BLaER1 (cell line): ENCODE measurements around the gene TAF11L12.
"Not testable (repeated sequence)": the region's sequence is repeated elsewhere in the genome, so short reads cannot be mapped to it uniquely, and the experiment has no call there.

Experiments
- H3K27ac ChIP-seq: shearing (Covaris generic); formaldehyde crosslinking; 2 replicates; pipeline ENCODE4 v1.8.1; 2022
- H3K27me3 ChIP-seq: shearing (Covaris generic); formaldehyde crosslinking; 2 replicates; pipeline ENCODE4 v1.8.1; 2022
- H3K36me3 ChIP-seq: shearing (Covaris generic); formaldehyde crosslinking; 2 replicates; pipeline ENCODE4 v1.8.1; 2022
- H3K4me1 ChIP-seq: shearing (Covaris generic); formaldehyde crosslinking; 2 replicates; pipeline ENCODE4 v1.8.1; 2022
- H3K4me2 ChIP-seq: shearing (Covaris generic); formaldehyde crosslinking; 2 replicates; pipeline ENCODE4 v1.8.1; 2022
- H3K4me3 ChIP-seq: shearing (Covaris generic); formaldehyde crosslinking; 2 replicates; pipeline ENCODE4 v1.8.1; 2022
- H3K9ac ChIP-seq: shearing (Covaris generic); formaldehyde crosslinking; 2 replicates; pipeline ENCODE4 v1.8.1; 2022
- H3K9me3 ChIP-seq: shearing (Covaris generic); formaldehyde crosslinking; 2 replicates; pipeline ENCODE4 v1.8.1; 2022
- H4K20me1 ChIP-seq: shearing (Covaris generic); formaldehyde crosslinking; 2 replicates; pipeline ENCODE4 v1.8.1; 2022
- Cebpa-rat ChIP-seq: shearing (Covaris generic); IDR thresholded peaks from 2 replicates; pipeline ENCODE4 v1.8.1; 2022

Gene TAF11L12

DNA sequence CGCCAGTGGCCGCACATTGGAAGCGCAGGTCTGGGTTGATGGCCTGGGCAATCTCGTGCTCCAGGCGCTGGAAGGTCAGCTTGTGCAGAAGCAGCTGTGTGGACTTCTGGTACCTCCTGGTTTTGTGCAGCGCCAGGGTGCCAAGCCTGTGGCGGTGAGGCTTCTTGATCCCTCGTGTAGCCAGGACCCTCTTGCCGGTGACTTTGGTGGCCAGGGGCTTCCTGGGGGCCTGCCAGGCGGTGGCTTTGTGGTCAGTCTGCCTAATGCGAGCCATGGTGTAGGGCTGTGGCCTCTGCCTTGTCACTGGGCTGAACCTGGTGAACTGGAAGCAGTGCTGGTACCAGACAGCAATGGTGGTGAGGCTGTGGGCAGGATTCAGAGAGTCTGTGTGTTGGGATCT is 15.5 kb downstream of the TAF11L12 start:
- Histone ChIP-seq H4K20me1 (no peaks in the 10 kb centered on the region), H3K4me3 (no peak overlapping the region), H3K27me3 (no peaks in the 10 kb centered on the region), H3K4me2 (no peak overlapping the region), H3K36me3 (no peaks in the 10 kb centered on the region), H3K4me1 (peaks cover 2% of the 10 kb centered on the region), H3K9ac (no peak overlapping the region), H3K27ac (no peak overlapping the region), H3K9me3 (no peaks in the 10 kb centered on the region; the same call in 1 of the 2 replicates)
- no peak for TF ChIP-seq Cebpa-rat

DNA sequence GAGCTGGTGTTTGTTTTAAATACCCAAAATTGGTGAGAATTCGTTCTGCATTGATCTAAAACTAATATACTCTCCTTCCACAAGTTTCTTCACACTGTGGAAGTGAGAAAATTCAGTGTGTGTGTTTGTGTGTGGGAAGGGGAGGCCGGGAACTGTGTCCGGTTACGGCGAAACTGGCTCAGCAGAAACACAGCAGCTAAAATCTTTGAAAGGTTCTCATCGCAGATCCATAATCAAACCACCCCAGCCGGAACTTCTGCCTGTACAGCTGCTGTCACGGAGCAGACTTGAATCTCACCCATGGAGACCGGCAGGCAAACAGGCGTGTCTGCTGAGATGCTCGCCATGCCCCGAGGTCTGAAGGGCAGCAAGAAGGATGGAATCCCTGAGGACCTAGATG is 21.6 kb downstream of the TAF11L12 start, which contains the start of gene TAF11L13:
TSS of gene TAF11L13 (plus strand) at position 301 of the 400 bp plus-strand sequence.
- H3K9ac ChIP-seq, H3K9me3 ChIP-seq, H3K4me1 ChIP-seq: not testable (repeated sequence)

DNA sequence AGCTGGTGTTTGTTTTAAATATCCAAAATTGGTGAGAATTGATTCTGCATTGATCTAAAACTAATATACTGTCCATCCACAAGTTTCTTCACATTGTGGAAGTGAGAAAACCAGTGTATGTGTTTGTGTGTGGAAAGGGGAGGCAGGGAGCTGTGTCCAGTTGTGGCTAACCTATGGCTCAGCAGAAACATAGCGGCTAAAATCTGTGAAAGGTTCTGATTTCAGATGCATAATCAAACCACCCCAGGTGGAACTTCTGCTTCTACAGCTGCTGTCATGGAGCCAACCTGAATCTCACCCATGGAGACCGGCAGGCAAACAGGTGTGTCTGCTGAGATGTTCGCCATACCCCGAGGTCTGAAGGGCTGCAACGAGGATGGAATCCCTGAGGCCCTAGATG is 24.0 kb downstream of the TAF11L12 start, which contains the start of gene TAF11L14:
TSS of gene TAF11L14 (plus strand) at position 301 of the 400 bp plus-strand sequence.
- H3K27ac ChIP-seq: no peak within 1 kb of the TSS
- TF ChIP-seq Cebpa-rat: no peak
- H3K9ac ChIP-seq: no peak within 1 kb of the TSS
- H3K4me1 ChIP-seq: no peaks in the 10 kb centered on the region
- no peaks in the 10 kb centered on the region for H3K9me3 ChIP-seq
- H3K36me3 ChIP-seq: no peaks in the 10 kb centered on the region
- no peak within 1 kb of the TSS for H3K4me2 ChIP-seq
- no peaks in the 10 kb centered on the region for H3K27me3 ChIP-seq
- no peak within 1 kb of the TSS for H3K4me3 ChIP-seq
- no peaks in the 10 kb centered on the region for H4K20me1 ChIP-seq

More for the DNA sequence above, 21.6 kb downstream of the TAF11L12 start, which contains the start of gene TAF11L13:
- not testable (repeated sequence) for H3K27ac ChIP-seq, H3K4me3 ChIP-seq, H3K36me3 ChIP-seq, H4K20me1 ChIP-seq, H3K27me3 ChIP-seq, H3K4me2 ChIP-seq

DNA sequence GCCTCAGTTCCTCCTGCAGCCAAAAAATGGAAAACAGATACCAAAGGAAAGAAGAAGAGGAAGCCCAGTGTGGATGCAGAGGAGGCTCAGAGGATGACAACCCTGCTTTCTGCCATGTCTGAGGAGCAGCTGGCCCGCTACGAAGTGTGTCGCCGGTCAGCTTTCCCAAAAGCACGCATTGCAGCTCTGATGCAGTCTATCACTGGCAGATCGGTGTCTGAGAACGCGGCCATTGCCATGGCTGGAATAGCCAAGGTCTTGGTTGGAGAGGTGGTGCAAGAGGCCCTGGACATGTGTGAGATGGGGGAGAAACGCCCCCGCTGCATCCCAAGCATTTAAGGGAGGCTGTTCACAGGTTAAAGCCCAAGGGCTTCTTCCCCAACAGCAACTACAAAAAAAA is 39.0 kb downstream of the TAF11L12 start:
- not testable (repeated sequence) for H4K20me1 ChIP-seq, H3K4me1 ChIP-seq, H3K36me3 ChIP-seq, H3K27me3 ChIP-seq, H3K9me3 ChIP-seq, H3K4me2 ChIP-seq, H3K27ac ChIP-seq, H3K9ac ChIP-seq, H3K4me3 ChIP-seq

DNA sequence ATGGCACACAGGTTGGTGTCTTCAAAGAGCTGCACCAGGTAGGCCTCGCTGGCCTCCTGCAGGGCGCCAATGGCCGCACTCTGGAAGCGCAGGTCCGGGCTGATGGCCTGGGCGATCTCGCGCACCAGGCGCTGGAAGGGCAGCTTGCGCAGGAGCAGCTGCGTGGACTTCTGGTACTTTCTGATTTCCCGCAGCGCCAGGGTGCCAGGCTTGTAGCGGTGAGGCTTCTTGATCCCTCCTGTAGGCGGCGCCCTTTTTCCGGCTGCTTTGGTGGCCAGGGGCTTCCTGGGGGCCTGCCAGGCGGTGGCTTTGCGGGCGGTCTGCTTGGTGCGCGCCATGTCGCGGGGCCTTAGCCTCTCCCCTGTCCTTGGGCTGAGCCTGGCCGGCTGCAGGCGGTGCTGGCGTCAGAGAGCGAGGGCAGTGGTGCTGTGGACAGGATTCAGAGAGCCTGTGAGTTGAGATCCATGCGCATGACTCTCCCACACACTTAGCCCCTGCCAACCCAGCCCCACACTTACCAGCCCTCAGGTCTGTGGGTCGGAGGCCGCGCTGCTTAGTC is 45.1 kb downstream of the TAF11L12 start:
- H3K27me3 ChIP-seq, H3K4me1 ChIP-seq, H3K9me3 ChIP-seq, H4K20me1 ChIP-seq, H3K4me2 ChIP-seq, H3K9ac ChIP-seq, H3K27ac ChIP-seq, H3K4me3 ChIP-seq, H3K36me3 ChIP-seq: not testable (repeated sequence)

DNA sequence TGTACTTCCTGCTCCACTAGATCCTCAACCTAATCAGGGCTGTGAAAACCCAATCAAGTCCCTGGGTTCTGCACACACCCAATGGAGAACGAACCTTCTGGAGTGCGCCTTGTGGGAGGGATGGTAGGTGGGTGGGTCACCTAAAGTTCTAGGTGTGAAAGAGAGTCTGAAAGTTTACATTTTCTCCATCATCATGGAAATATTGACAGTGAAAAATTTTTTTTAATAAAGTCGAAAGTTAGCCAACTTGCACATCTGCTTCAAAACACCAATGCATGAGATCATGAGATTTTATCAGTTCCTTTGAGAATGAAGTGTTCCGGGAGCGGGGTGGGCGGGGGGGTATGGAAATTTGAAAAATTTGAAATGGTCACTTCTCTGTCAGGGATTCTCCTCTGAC is 45.7 kb downstream of the TAF11L12 start:
- H3K27ac ChIP-seq: no peak overlapping the region
- H3K27me3 ChIP-seq: no peaks in the 10 kb centered on the region
- H3K4me2 ChIP-seq: no peak overlapping the region
- TF ChIP-seq Cebpa-rat: no peak
- H4K20me1 ChIP-seq: no peaks in the 10 kb centered on the region
- no peaks in the 10 kb centered on the region for H3K4me1 ChIP-seq
- H3K4me3 ChIP-seq: no peak overlapping the region
- no peak overlapping the region for H3K9ac ChIP-seq
- H3K36me3 ChIP-seq: no peaks in the 10 kb centered on the region
- H3K9me3 ChIP-seq: peaks cover 4% of the 10 kb centered on the region; the same call in 1 of the 2 replicates
